HepG2 (cell line): Measurements from ENCODE around the gene CDA. TPM values are rescaled to one million over a fixed set of nuclear protein-coding genes. Genes with fewer than 3 reads are reported as not detected.

Experiments used
- ATAC-seq: fragments of 200-7000 bp; cut with Tn5 transposase; 3 replicates; pipeline ENCODE4 v1.9.1; 2020; ENCODE audit warnings: mild to moderate bottlenecking, moderate library complexity
- BruUV-seq: library from RNA; stranded (reverse); fragments of 400-500 nt; replicated peaks from 2 replicates; lab custom pipeline; 2021; lab: Mats Ljungman, UMichigan
- CTCF ChIA-PET: fragments of 300-600 bp; formaldehyde crosslinking; extraction: SDS; loops from one replicate; lab custom pipeline; 2021; ENCODE audit warnings: low total read pairs, inconsistent platforms, low intra/inter-chr PET ratio; lab: Yijun Ruan, JAX
- POLR2A ChIA-PET: fragments of 350-600 bp; sonication (Branson Sonifier 250); formaldehyde crosslinking; loops from one replicate; lab custom pipeline; 2020; ENCODE audit warnings: antibody characterized with exemption, inconsistent platforms; lab: Yijun Ruan, JAX
- DNase-seq: peaks from one replicate; pipeline ENCODE4 v3.0.0-alpha.2; 2015; ENCODE audit warnings: low spot score
- FAIRE-seq: peaks from 3 replicates; lab custom pipeline; 2011; peaks lifted over from hg19 to GRCh38; lab: Jason Lieb, UNC
- H2AFZ ChIP-seq: one replicate; pipeline ENCODE4 v1.6.1; 2011; ENCODE audit warnings: low read length, inconsistent platforms
- H3K27ac ChIP-seq: fragments of 300-600 bp; 3 replicates; pipeline ENCODE4 v1.8.0; 2011; ENCODE audit warnings: mixed run types, mild to moderate bottlenecking, mixed read lengths, low read length, inconsistent platforms; ENCODE audit not compliant: insufficient read depth; ENCODE audit errors: extremely low read length
- H3K27me3 ChIP-seq, 2 experiments: fragments of 200-600 bp in 1 of 2; 2 replicates in 1 of 2; 3 replicates in 1 of 2; pipeline versions ENCODE4 v1.6.0 to v1.8.0; 2011; ENCODE audit warnings: low read length in 2 of 2, mild to moderate bottlenecking in 2 of 2, moderate library complexity in 2 of 2, inconsistent platforms in 1 of 2; ENCODE audit not compliant: insufficient read depth in 2 of 2, control insufficient read depth in 1 of 2
- H3K36me3 ChIP-seq, 2 experiments: fragments of 200-600 bp in 1 of 2; replicated peaks in 1 of 2; 2 replicates in 1 of 2; 3 replicates in 1 of 2; pipeline versions ENCODE4 v1.5.1 to v1.8.0; 2011; ENCODE audit warnings: low read length in 2 of 2, inconsistent platforms in 1 of 2; ENCODE audit not compliant: insufficient read depth in 2 of 2, control insufficient read depth in 1 of 2
- H3K4me1 ChIP-seq: 2 replicates; pipeline ENCODE4 v1.5.1; 2012; ENCODE audit warnings: low read length, inconsistent platforms; ENCODE audit not compliant: insufficient read depth
- H3K4me2 ChIP-seq: 2 replicates; pipeline ENCODE4 v1.6.0; 2011; ENCODE audit warnings: low read depth, low read length, inconsistent platforms
- H3K4me3 ChIP-seq, 3 experiments: fragments of 200-600 bp in 1 of 3; sonication (generic), shearing (Covaris generic) in 1 of 3; replicated peaks in 1 of 3; 2 replicates each; pipeline ENCODE4 v1.5.1; 2011 to 2016; ENCODE audit warnings: low read length in 3 of 3, inconsistent platforms in 2 of 3, low read depth in 2 of 3, mild to moderate bottlenecking in 2 of 3, control low read depth in 1 of 3, mixed read lengths in 1 of 3; ENCODE audit not compliant: insufficient read depth in 1 of 3
- H3K79me2 ChIP-seq: one replicate; pipeline ENCODE4 v1.6.1; 2011; ENCODE audit warnings: low read length, inconsistent platforms; ENCODE audit not compliant: insufficient read depth
- H3K9ac ChIP-seq: 2 replicates; pipeline ENCODE4 v1.6.0; 2011; ENCODE audit warnings: mild to moderate bottlenecking, low read depth, low read length, inconsistent platforms; ENCODE audit not compliant: insufficient read depth
- H3K9me3 ChIP-seq: 2 replicates; pipeline ENCODE4 v1.5.1; 2012; ENCODE audit warnings: mild to moderate bottlenecking, low read length
- H4K20me1 ChIP-seq: 2 replicates; pipeline ENCODE4 v1.6.0; 2011; ENCODE audit warnings: inconsistent platforms, mild to moderate bottlenecking, low read length, moderate library complexity; ENCODE audit not compliant: insufficient read depth
- CENPX ChIP-seq: sonication (generic); formaldehyde crosslinking; IDR thresholded peaks from 2 replicates; pipeline ENCODE4 v1.9.0; 2021; ENCODE audit warnings: mild to moderate bottlenecking, missing genetic modification reagents, moderate library complexity
- CREB1 ChIP-seq, 2 experiments: fragments of 450-650 bp in 1 of 2; IDR thresholded peaks; 2 replicates each; pipeline ENCODE4 v1.6.1; 2016 to 2017; ENCODE audit warnings: control low read depth in 1 of 2, mild to moderate bottlenecking in 1 of 2, missing compliant biosample characterization in 1 of 2, missing genetic modification characterization in 1 of 2
- EP300 ChIP-seq, 3 experiments: sonication (generic) in 1 of 3; formaldehyde crosslinking in 1 of 3; IDR thresholded peaks; 2 replicates each; pipeline versions ENCODE4 v1.5.1 to v1.6.1; 2011 to 2020; ENCODE audit warnings: low read depth in 2 of 3, low read length in 2 of 3, borderline replicate concordance in 1 of 3, improper control_type of control experiment in 1 of 3, mild to moderate bottlenecking in 1 of 3, missing genetic modification reagents in 1 of 3, moderate library complexity in 1 of 3
- GABPA ChIP-seq, 2 experiments: IDR thresholded peaks; 2 replicates each; pipeline ENCODE4 v1.6.1; 2011 to 2016; ENCODE audit warnings: low read depth in 2 of 2, low read length in 1 of 2, missing biosample characterization in 1 of 2, missing genetic modification characterization in 1 of 2
- HNRNPL ChIP-seq: fragments of 200-400 bp; formaldehyde crosslinking; IDR thresholded peaks from 2 replicates; pipeline ENCODE4 v1.6.1; 2017; ENCODE audit warnings: mild to moderate bottlenecking, low read depth, low read length
- KLF16 ChIP-seq, 2 experiments: sonication (generic) in 1 of 2; formaldehyde crosslinking in 1 of 2; IDR thresholded peaks; 2 replicates each; pipeline versions ENCODE4 v1.6.1 to v1.8.0; 2016 to 2023; ENCODE audit warnings: missing genetic modification reagents in 2 of 2, missing compliant biosample characterization in 1 of 2
- PHF8 ChIP-seq: sonication (generic); formaldehyde crosslinking; IDR thresholded peaks from 2 replicates; pipeline ENCODE4 v1.5.0; 2020; ENCODE audit warnings: missing genetic modification reagents
- SIX1 ChIP-seq: sonication (generic); formaldehyde crosslinking; IDR thresholded peaks from 2 replicates; pipeline ENCODE4 v1.4.0; 2020; ENCODE audit warnings: missing genetic modification reagents, borderline replicate concordance
- ZBTB42 ChIP-seq: sonication (generic); formaldehyde crosslinking; IDR thresholded peaks from 2 replicates; pipeline ENCODE4 v1.5.0; 2020; ENCODE audit warnings: mild to moderate bottlenecking, missing genetic modification reagents
- ZFP36 ChIP-seq: fragments of 150-350 bp; IDR thresholded peaks from 2 replicates; pipeline ENCODE4 v1.6.1; 2018; ENCODE audit warnings: borderline replicate concordance, low read length, low read depth; ENCODE audit not compliant: partially characterized antibody
- ZNF143 ChIP-seq: sonication (generic); formaldehyde crosslinking; IDR thresholded peaks from 2 replicates; pipeline ENCODE4 v1.4.0; 2020; ENCODE audit warnings: missing genetic modification reagents
- ZNF552 ChIP-seq: sonication (generic); formaldehyde crosslinking; IDR thresholded peaks from 2 replicates; pipeline ENCODE4 v1.9.0; 2022; ENCODE audit warnings: missing genetic modification reagents, mild to moderate bottlenecking, borderline replicate concordance
- ZNF788 ChIP-seq: sonication (generic); formaldehyde crosslinking; IDR thresholded peaks from 2 replicates; pipeline ENCODE4 v1.5.0; 2020; ENCODE audit warnings: mild to moderate bottlenecking, missing genetic modification reagents, borderline replicate concordance
- ZNF841 ChIP-seq: sonication (generic); formaldehyde crosslinking; IDR thresholded peaks from 2 replicates; pipeline ENCODE4 v1.8.1; 2023; ENCODE audit warnings: missing genetic modification reagents, borderline replicate concordance
- WGBS: methylation state at CpG from one replicate; pipeline ENCODE4 v1.1.6; 2017; ENCODE audit warnings: low lambda C conversion rate; 5-methylcytosine and 5-hydroxymethylcytosine counted together
- in situ Hi-C: cut with HindIII; loops from 2 replicates; pipeline ENCODE4 v1.10.0; 2017; ENCODE audit warnings: low pct_unique_long_range_greater_than_20kb; ENCODE audit not compliant: extremely low pct_ligation_motif_present
- intact Hi-C: fragments of 100-400 bp; cut with micrococcal nuclease; formaldehyde crosslinking; loops from one replicate; pipeline ENCODE4 v1.10.0; 2022; ENCODE audit not compliant: unreplicated experiment
- polyA plus RNA-seq, 8 experiments: library from polyadenylated mRNA; depleted of rRNA in 3 of 8; stranded (reverse) in 7 of 8; unstranded in 1 of 8; fragments of >200 nt; fragmentation: Illumina TruSeq in 4 of 8; extraction: Trizol in 4 of 8; gene quantifications; 2 replicates each; pipeline versions ENCODE4 v1.2.1 to v1.2.3, GENCODE V29; 2011 to 2016; ENCODE audit warnings: low read depth in 4 of 8, missing spikeins in 1 of 8, mixed read lengths in 1 of 8; ENCODE audit not compliant: insufficient read depth in 1 of 8
- total RNA-seq, 5 experiments: library from RNA; depleted of rRNA; stranded (reverse); fragments of >200 nt; fragmentation: Illumina TruSeq; extraction: Trizol; gene quantifications; 2 replicates each; pipeline ENCODE4 v1.2.3, GENCODE V29; 2016; ENCODE audit warnings: low read depth in 1 of 5
- TF ChIP-seq, protein P1 (sequence below): sonication (generic); formaldehyde crosslinking; conservative IDR thresholded peaks from 2 replicates; pipeline ENCODE4 v1.4.0; 2020; ENCODE audit warnings: missing genetic modification reagents
- TF ChIP-seq, protein P2 (sequence below): IDR thresholded peaks from 2 replicates; pipeline ENCODE4 v1.6.1; 2012; ENCODE audit warnings: low read depth, low read length, improper control_type of control experiment

Gene CDA
- total and polyA plus RNA-seq, 2 of the 13 experiments (the other 11 are each of a cell fraction or from before 2014, with no cell fraction given): 0.66 to 2.1 TPM

GRCh38 chr1:20551161-20551560 is 37.7 kb upstream of the CDA start:
- Histone ChIP-seq H3K9me3 (no peaks in the 10 kb centered on the region), H3K36me3 (no peaks in the 10 kb centered on the region), H4K20me1 (no peaks in the 10 kb centered on the region; the same call in 1 of the 2 replicates), H3K4me2 (peak overlapping the region; percentile 89), H3K4me3 (peak overlapping the region; percentile 57 to 81 (median 75)), H3K4me1 (peaks cover 34% of the 10 kb centered on the region), H3K27ac (peak overlapping the region; percentile 95), H3K27me3 (peaks cover 0 to 5% of the 10 kb centered on the region in 2 experiments; a peak in 1 of 5 replicates), H2AFZ (no peak overlapping the region), H3K79me2 (no peaks in the 10 kb centered on the region), H3K9ac (peak overlapping the region; percentile 87)
- TF ChIP-seq ZNF552 (CRISPR knock-in tag) (no peak), GABPA (IDR thresholded peaks at IDR 0.05; ENCODE audit: low read depth, low read length) (no peak), GABPA (CRISPR knock-in tag; IDR thresholded peaks at IDR 0.05; ENCODE audit: low read depth) (no peak), SIX1 (no peak), ZNF143 (CRISPR knock-in tag) (no peak), CREB1 (IDR thresholded peaks at IDR 0.05) (no peak), CREB1 (CRISPR knock-in tag; IDR thresholded peaks at IDR 0.05) (0 out of 2 replicates have a peak, but pooled peaks have one; percentile 15), HNRNPL (no peak), EP300 (IDR thresholded peaks at IDR 0.05; ENCODE audit: low read depth in 2 of 2, low read length in 2 of 2) (no peak), EP300 (CRISPR knock-in tag; IDR thresholded peaks at IDR 0.05; ENCODE audit: borderline replicate concordance) (no peak), ZFP36 (no peak), ZNF788 (CRISPR knock-in tag) (0 out of 2 replicates have a peak, but pooled peaks have one; percentile 2), CENPX (CRISPR knock-in tag) (no peak), ZBTB42 (no peak), PHF8 (CRISPR knock-in tag) (no peak), ZNF841 (CRISPR knock-in tag) (no peak), KLF16 (CRISPR knock-in tag; IDR thresholded peaks at IDR 0.05) (no peak)
- TF ChIP-seq, protein P1, sequence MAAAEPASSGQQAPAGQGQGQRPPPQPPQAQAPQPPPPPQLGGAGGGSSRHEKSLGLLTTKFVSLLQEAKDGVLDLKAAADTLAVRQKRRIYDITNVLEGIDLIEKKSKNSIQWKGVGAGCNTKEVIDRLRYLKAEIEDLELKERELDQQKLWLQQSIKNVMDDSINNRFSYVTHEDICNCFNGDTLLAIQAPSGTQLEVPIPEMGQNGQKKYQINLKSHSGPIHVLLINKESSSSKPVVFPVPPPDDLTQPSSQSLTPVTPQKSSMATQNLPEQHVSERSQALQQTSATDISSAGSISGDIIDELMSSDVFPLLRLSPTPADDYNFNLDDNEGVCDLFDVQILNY (CRISPR knock-in tag): no peak
- TF ChIP-seq, protein P2, sequence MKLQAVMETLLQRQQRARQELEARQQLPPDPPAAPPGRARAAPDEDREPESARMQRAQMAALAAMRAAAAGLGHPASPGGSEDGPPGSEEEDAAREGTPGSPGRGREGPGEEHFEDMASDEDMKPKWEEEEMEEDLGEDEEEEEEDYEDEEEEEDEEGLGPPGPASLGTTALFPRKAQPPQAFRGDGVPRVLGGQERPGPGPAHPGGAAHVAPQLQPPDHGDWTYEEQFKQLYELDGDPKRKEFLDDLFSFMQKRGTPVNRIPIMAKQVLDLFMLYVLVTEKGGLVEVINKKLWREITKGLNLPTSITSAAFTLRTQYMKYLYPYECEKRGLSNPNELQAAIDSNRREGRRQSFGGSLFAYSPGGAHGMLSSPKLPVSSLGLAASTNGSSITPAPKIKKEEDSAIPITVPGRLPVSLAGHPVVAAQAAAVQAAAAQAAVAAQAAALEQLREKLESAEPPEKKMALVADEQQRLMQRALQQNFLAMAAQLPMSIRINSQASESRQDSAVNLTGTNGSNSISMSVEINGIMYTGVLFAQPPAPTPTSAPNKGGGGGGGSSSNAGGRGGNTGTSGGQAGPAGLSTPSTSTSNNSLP: no peak
- DNase-seq (no peak), FAIRE-seq (no peak), ATAC-seq (no peak; the same call in 2 of the 3 replicates)
- in situ Hi-C loops (no loop called here), intact Hi-C loops (no loop called here)
- ChIA-PET CTCF (interaction anchor here (0.6 kb wide), 1 partner anchor 13 kb away, joined by 3 read pairs; no protein-coding TSS in a partner anchor), POLR2A (interaction anchor here (0.8 to 2.6 kb wide), 13 partner anchors 10 to 116 kb away, joined by 3 to 45 read pairs (median 6); partner anchors contain the start of genes CDA, DDOST, MUL1 and PINK1)
- WGBS: 80% methylated on average over 3 of the region's 3 CpGs
- BruUV-seq: no TSS peak
